Lung (tissue), 12 donors: ENCODE results near the gene ATP6V1F. TPM values are rescaled to one million over a fixed set of nuclear protein-coding genes. Genes with fewer than 3 reads are reported as not detected.

Source experiments
- ATAC-seq: fragments of 200-7000 bp; cut with Tn5 transposase; one replicate; pipeline ENCODE4 v1.9.1; 2020; ENCODE audit warnings: moderate number of reproducible peaks; ENCODE audit not compliant: insufficient read depth, low FRiP score
- DNase-seq, 3 donors: peaks; one replicate each; pipeline ENCODE4 v3.0.0-alpha.2; 2013 to 2017
- H3K27ac ChIP-seq, 2 donors: one replicate each; pipeline ENCODE4 v1.5.1; 2013; ENCODE audit warnings: mild to moderate bottlenecking in 2 of 2, moderate library complexity in 2 of 2, control low read depth in 1 of 2, inconsistent platforms in 1 of 2, low read depth in 1 of 2, low read length in 1 of 2
- H3K27me3 ChIP-seq, 3 donors: one replicate each; pipeline ENCODE4 v1.5.1; 2013; ENCODE audit warnings: low read length in 2 of 3; ENCODE audit not compliant: control insufficient read depth in 3 of 3, insufficient read depth in 3 of 3
- H3K36me3 ChIP-seq, 4 donors: one replicate each; pipeline ENCODE4 v1.5.1; 2013; ENCODE audit warnings: low read length in 4 of 4, mild to moderate bottlenecking in 1 of 4, moderate library complexity in 1 of 4; ENCODE audit not compliant: control insufficient read depth in 4 of 4, insufficient read depth in 4 of 4
- H3K4me1 ChIP-seq, 5 donors: one replicate each; pipeline ENCODE4 v1.5.1; 2013; ENCODE audit warnings: low read length in 5 of 5, mild to moderate bottlenecking in 2 of 5, moderate library complexity in 1 of 5; ENCODE audit not compliant: control insufficient read depth in 5 of 5, insufficient read depth in 5 of 5
- H3K4me3 ChIP-seq: one replicate; pipeline ENCODE4 v1.5.1; 2013; ENCODE audit warnings: mild to moderate bottlenecking, control low read depth, moderate library complexity
- H3K9ac ChIP-seq, 2 donors: one replicate each; pipeline ENCODE4 v1.5.1; 2013; ENCODE audit warnings: low read length in 2 of 2, control low read depth in 1 of 2; ENCODE audit not compliant: insufficient read depth in 1 of 2
- H3K9me3 ChIP-seq, 4 donors: one replicate each; pipeline ENCODE4 v1.5.1; 2013; ENCODE audit warnings: low read length in 3 of 4, mild to moderate bottlenecking in 1 of 4, moderate library complexity in 1 of 4; ENCODE audit not compliant: control insufficient read depth in 4 of 4, insufficient read depth in 3 of 4
- WGBS, 2 donors: extraction: QIAGEN DNeasy Blood & Tissue Kit; methylation state at CpG; one replicate each; pipeline ENCODE4 v1.1.7; 2013; 5-methylcytosine and 5-hydroxymethylcytosine counted together
- polyA plus RNA-seq, 2 donors: library from polyadenylated mRNA; stranded (reverse); fragments of 200-250 nt; gene quantifications; one replicate each; pipeline ENCODE4 v1.2.1, GENCODE V29; 2013
- total RNA-seq, 2 donors: library from RNA; depleted of rRNA in 1 of 2; stranded (reverse); fragments of >200 nt in 1 of 2; gene quantifications; one replicate each; pipeline ENCODE4 v1.2.1, GENCODE V29; 2014 to 2021
- TF ChIP-seq, protein P1 (sequence below): IDR thresholded peaks from 2 replicates; pipeline ENCODE4 v1.5.1; 2012; ENCODE audit warnings: mild to moderate bottlenecking; ENCODE audit errors: control extremely low read depth, extremely low read depth
- donor health status: control.
- donor health status: control.
- donor health status: Bipolar disorder and iron deficiency.
- donor health status: healthy.
- donor health status: DM: yes; HTN: yes; CAD: no.

ATP6V1F gene
- total and polyA plus RNA-seq, 4 donors = 43.9 to 383 (median 225) TPM

DNA sequence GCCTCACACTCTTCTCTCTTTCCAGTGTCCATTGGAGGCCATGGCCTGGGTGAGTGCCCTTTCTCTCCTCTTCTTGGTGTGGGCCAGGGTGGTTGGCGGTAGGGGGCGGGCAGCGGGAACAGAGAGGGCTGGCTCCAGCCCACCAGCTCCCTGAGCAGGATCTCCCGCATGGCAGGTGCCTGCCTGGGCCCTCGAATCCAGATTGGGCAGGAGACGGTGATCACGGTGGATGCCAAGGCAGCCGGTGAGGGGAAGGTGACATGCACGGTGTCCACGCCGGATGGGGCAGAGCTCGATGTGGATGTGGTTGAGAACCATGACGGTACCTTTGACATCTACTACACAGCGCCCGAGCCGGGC, 13.5 kb upstream of the ATP6V1F start:
- Histone ChIP-seq H3K27me3 (no peaks in the 10 kb centered on the region), H3K4me1 (no peaks in the 10 kb centered on the region), H3K4me3 (no peak overlapping the region), H3K9ac (no peak overlapping the region), H3K27ac (no peak overlapping the region), H3K36me3 (peaks cover 0 to 23% (median 12%) of the 10 kb centered on the region in 4 donors), H3K9me3 (no peaks in the 10 kb centered on the region)
- no peak for ATAC-seq
- 95 to 96% methylated on average over 16 of the region's 16 CpGs for WGBS, 2 donors
- no peak for DNase-seq
- TF ChIP-seq, protein P1, sequence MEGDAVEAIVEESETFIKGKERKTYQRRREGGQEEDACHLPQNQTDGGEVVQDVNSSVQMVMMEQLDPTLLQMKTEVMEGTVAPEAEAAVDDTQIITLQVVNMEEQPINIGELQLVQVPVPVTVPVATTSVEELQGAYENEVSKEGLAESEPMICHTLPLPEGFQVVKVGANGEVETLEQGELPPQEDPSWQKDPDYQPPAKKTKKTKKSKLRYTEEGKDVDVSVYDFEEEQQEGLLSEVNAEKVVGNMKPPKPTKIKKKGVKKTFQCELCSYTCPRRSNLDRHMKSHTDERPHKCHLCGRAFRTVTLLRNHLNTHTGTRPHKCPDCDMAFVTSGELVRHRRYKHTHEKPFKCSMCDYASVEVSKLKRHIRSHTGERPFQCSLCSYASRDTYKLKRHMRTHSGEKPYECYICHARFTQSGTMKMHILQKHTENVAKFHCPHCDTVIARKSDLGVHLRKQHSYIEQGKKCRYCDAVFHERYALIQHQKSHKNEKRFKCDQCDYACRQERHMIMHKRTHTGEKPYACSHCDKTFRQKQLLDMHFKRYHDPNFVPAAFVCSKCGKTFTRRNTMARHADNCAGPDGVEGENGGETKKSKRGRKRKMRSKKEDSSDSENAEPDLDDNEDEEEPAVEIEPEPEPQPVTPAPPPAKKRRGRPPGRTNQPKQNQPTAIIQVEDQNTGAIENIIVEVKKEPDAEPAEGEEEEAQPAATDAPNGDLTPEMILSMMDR = no peak

DNA sequence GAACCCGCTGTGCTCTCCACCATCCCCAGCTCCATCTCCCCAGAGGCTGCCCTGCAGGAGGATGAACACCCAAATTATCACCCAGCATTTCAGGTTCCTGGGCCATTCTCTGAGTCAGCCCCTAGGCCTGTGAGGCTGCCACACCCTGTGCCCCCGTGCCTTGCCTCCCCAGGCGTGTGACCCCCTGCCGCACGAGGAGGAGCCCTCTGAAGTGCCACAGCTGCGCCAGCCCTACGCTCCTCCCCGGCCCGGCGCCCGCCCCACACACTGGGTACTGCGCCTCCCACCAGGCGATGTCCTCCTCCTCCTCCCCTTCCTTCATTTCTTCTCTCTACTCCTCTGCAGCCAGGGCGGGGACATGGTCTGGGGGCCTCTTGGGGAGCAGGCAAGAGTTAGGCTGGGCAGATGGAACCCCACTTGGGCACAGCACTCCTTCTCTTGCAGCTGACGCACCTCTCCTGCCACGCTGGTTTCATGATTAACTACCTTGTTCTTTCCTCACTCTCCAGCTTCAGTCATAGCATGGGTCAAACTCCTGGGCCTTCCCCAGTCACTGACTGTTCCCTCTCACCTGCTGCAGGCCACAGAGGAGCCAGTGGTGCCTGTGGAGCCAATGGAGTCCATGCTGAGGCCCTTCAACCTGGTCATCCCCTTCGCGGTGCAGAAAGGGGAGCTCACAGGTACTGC, 12.7 kb upstream of the ATP6V1F start:
- Histone ChIP-seq H3K27me3 (no peaks in the 10 kb centered on the region), H3K4me3 (no peak overlapping the region), H3K36me3 (peaks cover 0 to 27% (median 11%) of the 10 kb centered on the region in 4 donors), H3K9ac (no peak overlapping the region), H3K9me3 (no peaks in the 10 kb centered on the region), H3K27ac (no peak overlapping the region), H3K4me1 (no peaks in the 10 kb centered on the region)
- no peak for ATAC-seq
- TF ChIP-seq, protein P1 = no peak
- 88 to 92% methylated on average over 18 of the region's 18 CpGs for WGBS, 2 donors
- DNase-seq = no peak

DNA sequence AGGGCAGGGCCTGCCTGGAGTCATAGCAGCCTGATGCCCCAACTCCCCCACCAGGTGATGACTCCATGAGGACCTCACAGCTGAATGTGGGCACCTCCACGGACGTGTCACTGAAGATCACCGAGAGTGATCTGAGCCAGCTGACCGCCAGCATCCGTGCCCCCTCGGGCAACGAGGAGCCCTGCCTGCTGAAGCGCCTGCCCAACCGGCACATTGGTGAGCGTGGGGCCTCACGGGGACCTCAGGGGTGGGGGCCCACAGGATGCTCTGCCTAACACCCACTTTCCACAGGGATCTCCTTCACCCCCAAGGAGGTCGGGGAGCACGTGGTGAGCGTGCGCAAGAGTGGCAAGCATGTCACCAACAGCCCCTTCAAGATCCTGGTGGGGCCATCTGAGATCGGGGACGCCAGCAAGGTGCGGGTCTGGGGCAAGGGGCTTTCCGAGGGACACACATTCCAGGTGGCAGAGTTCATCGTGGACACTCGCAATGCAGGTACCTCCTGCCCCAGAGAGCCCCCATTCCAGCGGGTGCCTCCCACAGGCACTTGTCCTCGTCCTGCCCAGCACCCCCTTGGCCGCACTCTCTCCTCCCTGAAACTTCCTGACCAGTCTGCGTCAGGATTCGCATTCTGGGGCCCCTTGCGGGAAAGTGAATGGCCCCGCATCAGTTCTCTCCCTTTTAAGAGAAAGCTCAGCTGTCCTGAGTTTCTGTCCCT, 10.0 kb upstream of the ATP6V1F start:
- DNase-seq (no peak), ATAC-seq (no peak)
- Histone ChIP-seq H3K36me3 (peaks cover 0 to 34% (median 10%) of the 10 kb centered on the region in 4 donors), H3K4me3 (no peak overlapping the region), H3K27ac (no peak overlapping the region), H3K9ac (no peak overlapping the region), H3K9me3 (no peaks in the 10 kb centered on the region), H3K27me3 (no peaks in the 10 kb centered on the region), H3K4me1 (no peaks in the 10 kb centered on the region)
- 91 to 92% methylated on average over 28 of the region's 28 CpGs for WGBS, 2 donors
- TF ChIP-seq, protein P1 = no peak
